ENCODE measurements around the gene RNF225.
"Not testable (repeated sequence)": the region's sequence is repeated elsewhere in the genome, so short reads cannot be mapped to it uniquely, and the experiment has no call there.

Gene RNF225

GRCh38 chr19:58395220-58395978 lies at the start of gene RNF225:
Gene RNF225, plus strand, starts transcription at chr19:58395656. Its CDS starts 434 bp downstream, at chr19:58396090.
- no peak for DNase-seq (ENCODE audit: low spot score)

- no peak for DNase-seq (ENCODE audit: low spot score)
Observed at GRCh38 chr19:58346961-58347929, 48.2 kb upstream of the RNF225 start.

GRCh38 chr19:58348080-58348479 lies 47.4 kb upstream of the RNF225 start:
- not testable (repeated sequence) for DNase-seq (ENCODE audit: low spot score)

- DNase-seq (ENCODE audit: low spot score), result no peak
Observed at GRCh38 chr19:58349590-58349989, 45.9 kb upstream of the RNF225 start.

- no peak for DNase-seq (ENCODE audit: low spot score)
Observed at GRCh38 chr19:58350001-58350861, 45.2 kb upstream of the RNF225 start.

GRCh38 chr19:58350871-58351557 lies 44.4 kb upstream of the RNF225 start:
- no peak for DNase-seq (ENCODE audit: low spot score)

GRCh38 chr19:58351558-58351878 lies 43.9 kb upstream of the RNF225 start:
- no peak for DNase-seq (ENCODE audit: low spot score)

- DNase-seq (ENCODE audit: low spot score), result no peak
Observed at GRCh38 chr19:58351990-58352755, 43.3 kb upstream of the RNF225 start.

GRCh38 chr19:58352760-58353671 lies 42.4 kb upstream of the RNF225 start, which contains the start of gene A1BG:
Gene A1BG, minus strand, starts transcription at chr19:58353492. Its CDS starts 55 bp downstream, at chr19:58353437.
- DNase-seq (ENCODE audit: low spot score), result no peak

GRCh38 chr19:58353717-58354477 lies 41.6 kb upstream of the RNF225 start:
- no peak for DNase-seq (ENCODE audit: low spot score)

GRCh38 chr19:58354478-58355030 lies 40.9 kb upstream of the RNF225 start:
- no peak for DNase-seq (ENCODE audit: low spot score)

GRCh38 chr19:58355215-58355796 lies 40.1 kb upstream of the RNF225 start:
- DNase-seq (ENCODE audit: low spot score), result no peak

GRCh38 chr19:58355908-58356765 lies 39.3 kb upstream of the RNF225 start:
- DNase-seq (ENCODE audit: low spot score), result no peak

GRCh38 chr19:58356766-58357480 lies 38.5 kb upstream of the RNF225 start:
- no peak for DNase-seq (ENCODE audit: low spot score)

GRCh38 chr19:58357481-58358145 lies 37.8 kb upstream of the RNF225 start:
- DNase-seq (ENCODE audit: low spot score), result no peak

- DNase-seq (ENCODE audit: low spot score), result no peak
Observed at GRCh38 chr19:58361900-58362271, 33.6 kb upstream of the RNF225 start.
